MM.1S (cell line): Measurements from ENCODE around the gene SPANXN2.

ENCODE experiments used
- CTCF ChIP-seq: fragments of 300-600 bp; sonication (generic); IDR thresholded peaks from 2 replicates; pipeline ENCODE4 v1.5.1; 2016; ENCODE audit warnings: antibody characterized with exemption, low read length, mixed read lengths
- EZH2 ChIP-seq: fragments of 300-600 bp; sonication (generic); optimal IDR thresholded peaks from 2 replicates; pipeline ENCODE3; 2017; ENCODE audit warnings: low read depth, mild to moderate bottlenecking, antibody characterized with exemption, low read length, mixed read lengths
- EZH2phosphoT487 ChIP-seq: fragments of 300-600 bp; sonication (generic); IDR thresholded peaks from 2 replicates; pipeline ENCODE4 v1.6.1; 2018; ENCODE audit warnings: antibody characterized with exemption, low read length

- TF ChIP-seq CTCF (peak; percentile 43), EZH2 (no peak), EZH2phosphoT487 (no peak)
These were observed 51.2 kb downstream of the SPANXN2 start for GRCh38 chrX:143669395-143669794.
